ENCODE measurements around the gene BICRAL. TPM values are rescaled to one million over a fixed set of nuclear protein-coding genes. Genes with fewer than 3 reads are reported as not detected.

BICRAL gene
- total RNA-seq, 1 experiment from 2014 or later: 9.7 TPM

DNA sequence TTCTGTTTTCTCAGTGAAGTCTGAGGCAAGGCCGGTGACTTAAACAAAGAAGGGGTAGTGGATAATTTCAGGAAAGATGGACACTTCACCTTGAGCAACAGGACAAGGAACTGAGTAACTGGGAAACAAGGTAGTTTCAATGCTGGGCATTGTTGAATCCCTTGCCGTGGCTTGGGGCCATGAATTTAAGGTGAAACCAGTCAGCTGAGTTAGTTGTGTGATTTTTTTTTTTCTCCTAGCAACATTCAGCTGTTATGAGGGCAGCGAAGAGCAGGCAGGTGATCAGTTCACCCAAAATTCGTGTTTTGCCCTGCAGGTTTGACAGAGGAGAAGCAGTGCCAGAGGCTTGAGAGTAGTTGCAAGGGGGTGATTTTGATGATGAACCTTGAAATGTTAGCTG, 6.8 kb downstream of the BICRAL start (continued):
- TF ChIP-seq, protein P1, sequence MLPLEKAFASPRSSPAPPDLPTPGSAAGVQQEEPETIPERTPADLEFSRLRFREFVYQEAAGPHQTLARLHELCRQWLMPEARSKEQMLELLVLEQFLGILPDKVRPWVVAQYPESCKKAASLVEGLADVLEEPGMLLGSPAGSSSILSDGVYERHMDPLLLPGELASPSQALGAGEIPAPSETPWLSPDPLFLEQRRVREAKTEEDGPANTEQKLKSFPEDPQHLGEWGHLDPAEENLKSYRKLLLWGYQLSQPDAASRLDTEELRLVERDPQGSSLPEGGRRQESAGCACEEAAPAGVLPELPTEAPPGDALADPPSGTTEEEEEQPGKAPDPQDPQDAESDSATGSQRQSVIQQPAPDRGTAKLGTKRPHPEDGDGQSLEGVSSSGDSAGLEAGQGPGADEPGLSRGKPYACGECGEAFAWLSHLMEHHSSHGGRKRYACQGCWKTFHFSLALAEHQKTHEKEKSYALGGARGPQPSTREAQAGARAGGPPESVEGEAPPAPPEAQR (CRISPR knock-in tag; IDR thresholded peaks at IDR 0.05): no peak
- TF ChIP-seq, protein P2, sequence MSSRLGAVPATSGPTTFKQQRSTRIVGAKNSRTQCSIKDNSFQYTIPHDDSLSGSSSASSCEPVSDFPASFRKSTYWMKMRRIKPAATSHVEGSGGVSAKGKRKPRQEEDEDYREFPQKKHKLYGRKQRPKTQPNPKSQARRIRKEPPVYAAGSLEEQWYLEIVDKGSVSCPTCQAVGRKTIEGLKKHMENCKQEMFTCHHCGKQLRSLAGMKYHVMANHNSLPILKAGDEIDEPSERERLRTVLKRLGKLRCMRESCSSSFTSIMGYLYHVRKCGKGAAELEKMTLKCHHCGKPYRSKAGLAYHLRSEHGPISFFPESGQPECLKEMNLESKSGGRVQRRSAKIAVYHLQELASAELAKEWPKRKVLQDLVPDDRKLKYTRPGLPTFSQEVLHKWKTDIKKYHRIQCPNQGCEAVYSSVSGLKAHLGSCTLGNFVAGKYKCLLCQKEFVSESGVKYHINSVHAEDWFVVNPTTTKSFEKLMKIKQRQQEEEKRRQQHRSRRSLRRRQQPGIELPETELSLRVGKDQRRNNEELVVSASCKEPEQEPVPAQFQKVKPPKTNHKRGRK (CRISPR knock-in tag; IDR thresholded peaks at IDR 0.05; ENCODE audit: borderline replicate concordance): no peak

DNA sequence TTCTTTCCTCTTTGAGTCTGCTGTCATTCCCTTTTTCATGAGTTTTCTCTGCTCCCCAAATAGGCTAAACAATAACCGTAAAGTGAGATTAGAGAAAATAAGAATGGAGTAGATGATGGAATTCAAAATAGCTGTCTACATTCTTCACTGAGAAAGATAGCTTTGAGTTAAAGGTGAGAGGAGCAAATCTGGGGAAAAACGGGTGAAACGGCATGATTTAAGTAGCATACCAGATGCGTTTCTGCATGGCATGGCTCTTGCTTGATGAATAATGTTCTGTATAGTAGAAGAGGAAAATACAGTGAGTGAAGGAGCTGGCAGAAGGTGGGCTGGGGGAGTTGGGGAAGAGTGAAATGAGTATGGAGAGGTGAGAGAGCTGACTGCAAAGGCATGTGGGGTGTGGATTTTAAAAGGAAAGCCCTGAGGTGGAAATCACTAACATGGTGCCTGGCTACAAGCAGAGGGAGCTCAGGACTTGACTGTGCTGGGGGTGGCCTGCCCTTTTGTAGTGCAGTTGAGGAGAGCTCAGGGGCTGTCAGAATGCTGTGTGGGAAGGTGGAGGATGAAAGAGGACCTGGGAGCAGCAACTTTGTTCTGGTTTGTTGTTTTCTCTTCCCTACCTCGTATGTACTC, 8.8 kb downstream of the BICRAL start:
- peak overlapping the region; percentile 48 for H3K27ac Mint-ChIP-seq
- TF ChIP-seq, protein P3, sequence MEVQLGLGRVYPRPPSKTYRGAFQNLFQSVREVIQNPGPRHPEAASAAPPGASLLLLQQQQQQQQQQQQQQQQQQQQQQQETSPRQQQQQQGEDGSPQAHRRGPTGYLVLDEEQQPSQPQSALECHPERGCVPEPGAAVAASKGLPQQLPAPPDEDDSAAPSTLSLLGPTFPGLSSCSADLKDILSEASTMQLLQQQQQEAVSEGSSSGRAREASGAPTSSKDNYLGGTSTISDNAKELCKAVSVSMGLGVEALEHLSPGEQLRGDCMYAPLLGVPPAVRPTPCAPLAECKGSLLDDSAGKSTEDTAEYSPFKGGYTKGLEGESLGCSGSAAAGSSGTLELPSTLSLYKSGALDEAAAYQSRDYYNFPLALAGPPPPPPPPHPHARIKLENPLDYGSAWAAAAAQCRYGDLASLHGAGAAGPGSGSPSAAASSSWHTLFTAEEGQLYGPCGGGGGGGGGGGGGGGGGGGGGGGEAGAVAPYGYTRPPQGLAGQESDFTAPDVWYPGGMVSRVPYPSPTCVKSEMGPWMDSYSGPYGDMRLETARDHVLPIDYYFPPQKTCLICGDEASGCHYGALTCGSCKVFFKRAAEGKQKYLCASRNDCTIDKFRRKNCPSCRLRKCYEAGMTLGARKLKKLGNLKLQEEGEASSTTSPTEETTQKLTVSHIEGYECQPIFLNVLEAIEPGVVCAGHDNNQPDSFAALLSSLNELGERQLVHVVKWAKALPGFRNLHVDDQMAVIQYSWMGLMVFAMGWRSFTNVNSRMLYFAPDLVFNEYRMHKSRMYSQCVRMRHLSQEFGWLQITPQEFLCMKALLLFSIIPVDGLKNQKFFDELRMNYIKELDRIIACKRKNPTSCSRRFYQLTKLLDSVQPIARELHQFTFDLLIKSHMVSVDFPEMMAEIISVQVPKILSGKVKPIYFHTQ (CRISPR knock-in tag; IDR thresholded peaks at IDR 0.05): no peak
- TF ChIP-seq NFATC4 (CRISPR knock-in tag; IDR thresholded peaks at IDR 0.05): no peak
- no peak for TF ChIP-seq NR1H2 (CRISPR knock-in tag; IDR thresholded peaks at IDR 0.05)
- no peak for TF ChIP-seq SMAD3 (CRISPR knock-in tag; IDR thresholded peaks at IDR 0.05; ENCODE audit: borderline replicate concordance)
- TF ChIP-seq FOXP1 (CRISPR knock-in tag; IDR thresholded peaks at IDR 0.05; ENCODE audit: borderline replicate concordance): no peak
- TF ChIP-seq, protein P4, sequence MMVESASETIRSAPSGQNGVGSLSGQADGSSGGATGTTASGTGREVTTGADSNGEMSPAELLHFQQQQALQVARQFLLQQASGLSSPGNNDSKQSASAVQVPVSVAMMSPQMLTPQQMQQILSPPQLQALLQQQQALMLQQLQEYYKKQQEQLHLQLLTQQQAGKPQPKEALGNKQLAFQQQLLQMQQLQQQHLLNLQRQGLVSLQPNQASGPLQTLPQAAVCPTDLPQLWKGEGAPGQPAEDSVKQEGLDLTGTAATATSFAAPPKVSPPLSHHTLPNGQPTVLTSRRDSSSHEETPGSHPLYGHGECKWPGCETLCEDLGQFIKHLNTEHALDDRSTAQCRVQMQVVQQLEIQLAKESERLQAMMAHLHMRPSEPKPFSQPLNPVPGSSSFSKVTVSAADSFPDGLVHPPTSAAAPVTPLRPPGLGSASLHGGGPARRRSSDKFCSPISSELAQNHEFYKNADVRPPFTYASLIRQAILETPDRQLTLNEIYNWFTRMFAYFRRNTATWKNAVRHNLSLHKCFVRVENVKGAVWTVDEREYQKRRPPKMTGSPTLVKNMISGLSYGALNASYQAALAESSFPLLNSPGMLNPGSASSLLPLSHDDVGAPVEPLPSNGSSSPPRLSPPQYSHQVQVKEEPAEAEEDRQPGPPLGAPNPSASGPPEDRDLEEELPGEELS (CRISPR knock-in tag; IDR thresholded peaks at IDR 0.05): no peak
- no peak for TF ChIP-seq NR2C2 (CRISPR knock-in tag; IDR thresholded peaks at IDR 0.05)
- TF ChIP-seq, protein P5, sequence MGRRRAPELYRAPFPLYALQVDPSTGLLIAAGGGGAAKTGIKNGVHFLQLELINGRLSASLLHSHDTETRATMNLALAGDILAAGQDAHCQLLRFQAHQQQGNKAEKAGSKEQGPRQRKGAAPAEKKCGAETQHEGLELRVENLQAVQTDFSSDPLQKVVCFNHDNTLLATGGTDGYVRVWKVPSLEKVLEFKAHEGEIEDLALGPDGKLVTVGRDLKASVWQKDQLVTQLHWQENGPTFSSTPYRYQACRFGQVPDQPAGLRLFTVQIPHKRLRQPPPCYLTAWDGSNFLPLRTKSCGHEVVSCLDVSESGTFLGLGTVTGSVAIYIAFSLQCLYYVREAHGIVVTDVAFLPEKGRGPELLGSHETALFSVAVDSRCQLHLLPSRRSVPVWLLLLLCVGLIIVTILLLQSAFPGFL (CRISPR knock-in tag; IDR thresholded peaks at IDR 0.05; ENCODE audit: borderline replicate concordance): no peak
- TF ChIP-seq ELF4 (CRISPR knock-in tag; IDR thresholded peaks at IDR 0.05; ENCODE audit: low read depth): no peak
- no peak for TF ChIP-seq CREB1 (CRISPR knock-in tag; IDR thresholded peaks at IDR 0.05)
- TF ChIP-seq, protein P6, sequence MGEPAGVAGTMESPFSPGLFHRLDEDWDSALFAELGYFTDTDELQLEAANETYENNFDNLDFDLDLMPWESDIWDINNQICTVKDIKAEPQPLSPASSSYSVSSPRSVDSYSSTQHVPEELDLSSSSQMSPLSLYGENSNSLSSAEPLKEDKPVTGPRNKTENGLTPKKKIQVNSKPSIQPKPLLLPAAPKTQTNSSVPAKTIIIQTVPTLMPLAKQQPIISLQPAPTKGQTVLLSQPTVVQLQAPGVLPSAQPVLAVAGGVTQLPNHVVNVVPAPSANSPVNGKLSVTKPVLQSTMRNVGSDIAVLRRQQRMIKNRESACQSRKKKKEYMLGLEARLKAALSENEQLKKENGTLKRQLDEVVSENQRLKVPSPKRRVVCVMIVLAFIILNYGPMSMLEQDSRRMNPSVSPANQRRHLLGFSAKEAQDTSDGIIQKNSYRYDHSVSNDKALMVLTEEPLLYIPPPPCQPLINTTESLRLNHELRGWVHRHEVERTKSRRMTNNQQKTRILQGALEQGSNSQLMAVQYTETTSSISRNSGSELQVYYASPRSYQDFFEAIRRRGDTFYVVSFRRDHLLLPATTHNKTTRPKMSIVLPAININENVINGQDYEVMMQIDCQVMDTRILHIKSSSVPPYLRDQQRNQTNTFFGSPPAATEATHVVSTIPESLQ (CRISPR knock-in tag; IDR thresholded peaks at IDR 0.05): no peak
- TF ChIP-seq, protein P7, sequence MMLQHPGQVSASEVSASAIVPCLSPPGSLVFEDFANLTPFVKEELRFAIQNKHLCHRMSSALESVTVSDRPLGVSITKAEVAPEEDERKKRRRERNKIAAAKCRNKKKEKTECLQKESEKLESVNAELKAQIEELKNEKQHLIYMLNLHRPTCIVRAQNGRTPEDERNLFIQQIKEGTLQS (CRISPR knock-in tag; conservative IDR thresholded peaks at IDR 0.05): no peak
- no peak for TF ChIP-seq HMGA2 (CRISPR knock-in tag; IDR thresholded peaks at IDR 0.05)
- TF ChIP-seq, protein P1 (CRISPR knock-in tag; IDR thresholded peaks at IDR 0.05): no peak
- TF ChIP-seq, protein P8, sequence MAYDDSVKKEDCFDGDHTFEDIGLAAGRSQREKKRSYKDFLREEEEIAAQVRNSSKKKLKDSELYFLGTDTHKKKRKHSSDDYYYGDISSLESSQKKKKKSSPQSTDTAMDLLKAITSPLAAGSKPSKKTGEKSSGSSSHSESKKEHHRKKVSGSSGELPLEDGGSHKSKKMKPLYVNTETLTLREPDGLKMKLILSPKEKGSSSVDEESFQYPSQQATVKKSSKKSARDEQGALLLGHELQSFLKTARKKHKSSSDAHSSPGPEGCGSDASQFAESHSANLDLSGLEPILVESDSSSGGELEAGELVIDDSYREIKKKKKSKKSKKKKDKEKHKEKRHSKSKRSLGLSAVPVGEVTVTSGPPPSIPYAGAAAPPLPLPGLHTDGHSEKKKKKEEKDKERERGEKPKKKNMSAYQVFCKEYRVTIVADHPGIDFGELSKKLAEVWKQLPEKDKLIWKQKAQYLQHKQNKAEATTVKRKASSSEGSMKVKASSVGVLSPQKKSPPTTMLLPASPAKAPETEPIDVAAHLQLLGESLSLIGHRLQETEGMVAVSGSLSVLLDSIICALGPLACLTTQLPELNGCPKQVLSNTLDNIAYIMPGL (CRISPR knock-in tag; IDR thresholded peaks at IDR 0.05): no peak
- TF ChIP-seq, protein P9, sequence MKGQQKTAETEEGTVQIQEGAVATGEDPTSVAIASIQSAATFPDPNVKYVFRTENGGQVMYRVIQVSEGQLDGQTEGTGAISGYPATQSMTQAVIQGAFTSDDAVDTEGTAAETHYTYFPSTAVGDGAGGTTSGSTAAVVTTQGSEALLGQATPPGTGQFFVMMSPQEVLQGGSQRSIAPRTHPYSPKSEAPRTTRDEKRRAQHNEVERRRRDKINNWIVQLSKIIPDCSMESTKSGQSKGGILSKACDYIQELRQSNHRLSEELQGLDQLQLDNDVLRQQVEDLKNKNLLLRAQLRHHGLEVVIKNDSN (CRISPR knock-in tag; IDR thresholded peaks at IDR 0.05): no peak
- no peak for TF ChIP-seq ZNF232 (CRISPR knock-in tag; IDR thresholded peaks at IDR 0.05)

More for the DNA sequence above, 8.8 kb downstream of the BICRAL start:
- ATAC-seq (peak; percentile 85), DNase-seq (ENCODE audit: low spot score) (peak; percentile 50)
- ChIA-PET POLR2A (interaction anchor here (0.7 to 2.8 kb wide), 3 partner anchors 8 to 44 kb away, joined by 4 to 9 read pairs (median 8); partner anchors contain the start of gene TBCC), CTCF (interaction anchor here (0.6 to 1.3 kb wide), 6 partner anchors 89 to 686 kb away, joined by 3 to 4 read pairs (median 3); partner anchors contain the start of gene RPL7L1)
- Mint-ChIP-seq H3K36me3 (no peaks in the 10 kb centered on the region), H3K27me3 (ENCODE audit: low read depth) (no peaks in the 10 kb centered on the region), H3K4me3 (no peak overlapping the region), H3K4me1 (peaks cover 22% of the 10 kb centered on the region), H3K9me3 (no peaks in the 10 kb centered on the region)

Data from WTC11 (cell line).